IMR-90 (cell line): ENCODE data around the gene CLEC16A. TPM values are rescaled to one million over a fixed set of nuclear protein-coding genes. Genes with fewer than 3 reads are reported as not detected.

Experiments
- ATAC-seq: fragments of 200-7000 bp; cut with Tn5 transposase; 2 replicates; pipeline ENCODE4 v1.9.1; 2020; ENCODE audit warnings: low read depth, mild to moderate bottlenecking, moderate library complexity
- BruUV-seq: library from RNA; stranded (reverse); fragments of 400-500 nt; replicated peaks from 2 replicates; lab custom pipeline; 2021; lab: Mats Ljungman, UMichigan
- CTCF ChIA-PET: fragments of 300-600 bp; formaldehyde crosslinking; extraction: SDS; loops from one replicate; lab custom pipeline; 2021; ENCODE audit warnings: antibody characterized with exemption; lab: Yijun Ruan, JAX
- POLR2A ChIA-PET: fragments of 300-600 bp; sonication (Branson Sonifier 250); formaldehyde crosslinking; loops from one replicate; lab custom pipeline; 2022; ENCODE audit warnings: antibody characterized with exemption; ENCODE audit not compliant: unreplicated experiment; lab: Charles Lee
- DNase-seq: peaks from one replicate; pipeline ENCODE4 v3.0.0; 2013
- H2AFZ ChIP-seq: replicated peaks from 2 replicates; pipeline ENCODE3; 2013; ENCODE audit warnings: low read length, mild to moderate bottlenecking; ENCODE audit not compliant: poor library complexity
- H2AK5ac ChIP-seq: 2 replicates; pipeline ENCODE4 v1.6.1; 2013; ENCODE audit warnings: low read depth, low read length, inconsistent platforms
- H2AK9ac ChIP-seq: replicated peaks from 2 replicates; pipeline ENCODE3; 2013; ENCODE audit warnings: mild to moderate bottlenecking, low read depth, low read length, moderate library complexity; ENCODE audit not compliant: poor library complexity
- H2BK120ac ChIP-seq: 2 replicates; pipeline ENCODE4 v1.6.1; 2013; ENCODE audit warnings: low read depth, low read length, inconsistent platforms
- H2BK15ac ChIP-seq: 3 replicates; pipeline ENCODE4 v1.6.1; 2013; ENCODE audit warnings: low read depth, low read length, inconsistent platforms
- H2BK20ac ChIP-seq: 2 replicates; pipeline ENCODE4 v1.6.1; 2013; ENCODE audit warnings: low read depth, mild to moderate bottlenecking, inconsistent platforms, low read length, moderate library complexity
- H2BK5ac ChIP-seq: 2 replicates; pipeline ENCODE4 v1.6.1; 2013; ENCODE audit warnings: mild to moderate bottlenecking, low read depth, low read length, inconsistent platforms; ENCODE audit not compliant: poor library complexity, severe bottlenecking
- H3K14ac ChIP-seq: replicated peaks from 2 replicates; pipeline ENCODE4 v1.6.1; 2013; ENCODE audit warnings: low read depth, low read length, inconsistent platforms
- H3K18ac ChIP-seq: 2 replicates; pipeline ENCODE4 v1.6.1; 2013; ENCODE audit warnings: low read depth, low read length, control low read depth
- H3K23ac ChIP-seq: 2 replicates; pipeline ENCODE4 v1.6.1; 2013; ENCODE audit warnings: low read depth, low read length, inconsistent platforms
- H3K27ac ChIP-seq: 2 replicates; pipeline ENCODE4 v1.5.1; 2013; ENCODE audit warnings: mild to moderate bottlenecking, control low read depth, low read length; ENCODE audit not compliant: insufficient read depth
- H3K27me3 ChIP-seq: 2 replicates; pipeline ENCODE4 v1.6.1; 2013; ENCODE audit warnings: low read length; ENCODE audit not compliant: control insufficient read depth, insufficient read depth
- H3K36me3 ChIP-seq: 2 replicates; pipeline ENCODE4 v1.6.1; 2013; ENCODE audit warnings: low read length, mixed read lengths; ENCODE audit not compliant: control insufficient read depth, insufficient read depth
- H3K4ac ChIP-seq: 2 replicates; pipeline ENCODE4 v1.6.1; 2013; ENCODE audit warnings: low read depth, low read length, inconsistent platforms
- H3K4me1 ChIP-seq: 2 replicates; pipeline ENCODE4 v1.6.1; 2013; ENCODE audit warnings: low read length, mixed read lengths; ENCODE audit not compliant: control insufficient read depth, insufficient read depth
- H3K4me2 ChIP-seq: 2 replicates; pipeline ENCODE4 v1.6.1; 2013; ENCODE audit warnings: low read depth, mild to moderate bottlenecking, control low read depth, low read length, moderate library complexity
- H3K4me3 ChIP-seq: 2 replicates; pipeline ENCODE4 v1.5.1; 2013; ENCODE audit warnings: low read depth, mild to moderate bottlenecking, control low read depth, low read length, moderate library complexity; ENCODE audit not compliant: insufficient read depth
- H3K56ac ChIP-seq: 2 replicates; pipeline ENCODE4 v1.6.1; 2013; ENCODE audit warnings: low read length, inconsistent platforms; ENCODE audit not compliant: insufficient read depth; ENCODE audit errors: extremely low read depth
- H3K79me1 ChIP-seq, 2 experiments: 2 replicates each; pipeline ENCODE4 v1.6.1; 2013; ENCODE audit warnings: low read length in 2 of 2, inconsistent platforms in 1 of 2, low read depth in 1 of 2
- H3K9ac ChIP-seq: 2 replicates; pipeline ENCODE4 v1.6.1; 2013; ENCODE audit warnings: low read depth, low read length, control low read depth
- H3K9me1 ChIP-seq: 2 replicates; pipeline ENCODE4 v1.6.1; 2013; ENCODE audit warnings: low read length, inconsistent platforms; ENCODE audit not compliant: insufficient read depth
- H3K9me3 ChIP-seq: 2 replicates; pipeline ENCODE4 v1.6.1; 2013; ENCODE audit warnings: low read length; ENCODE audit not compliant: control insufficient read depth, insufficient read depth
- H4K20me1 ChIP-seq: 2 replicates; pipeline ENCODE4 v1.6.1; 2013; ENCODE audit warnings: low read length, inconsistent platforms; ENCODE audit not compliant: insufficient read depth
- H4K5ac ChIP-seq: 2 replicates; pipeline ENCODE4 v1.6.1; 2013; ENCODE audit warnings: mild to moderate bottlenecking, low read depth, low read length, control low read depth
- H4K8ac ChIP-seq, 2 experiments: 2 replicates each; pipeline ENCODE4 v1.6.1; 2013; ENCODE audit warnings: low read depth in 2 of 2, low read length in 2 of 2, control low read depth in 1 of 2, inconsistent platforms in 1 of 2
- H4K91ac ChIP-seq: 2 replicates; pipeline ENCODE4 v1.6.1; 2013; ENCODE audit warnings: low read depth, low read length, inconsistent platforms; ENCODE audit not compliant: insufficient read depth
- BHLHE40 ChIP-seq: fragments of 150-350 bp; IDR thresholded peaks from 2 replicates; pipeline ENCODE4 v1.6.1; 2016; ENCODE audit warnings: mild to moderate bottlenecking, low read depth, low read length
- CEBPB ChIP-seq: IDR thresholded peaks from 2 replicates; pipeline ENCODE4 v1.6.1; 2012; ENCODE audit warnings: low read depth, low read length, improper control_type of control experiment
- CHD1 ChIP-seq: IDR thresholded peaks from 2 replicates; pipeline ENCODE4 v1.6.1; 2012; ENCODE audit warnings: low read depth, low read length, improper control_type of control experiment
- FOS ChIP-seq: fragments of 150-350 bp; IDR thresholded peaks from 2 replicates; pipeline ENCODE4 v1.6.1; 2016; ENCODE audit warnings: low read depth, low read length
- MAFK ChIP-seq: IDR thresholded peaks from 2 replicates; pipeline ENCODE4 v1.6.1; 2012; ENCODE audit warnings: low read depth, low read length, improper control_type of control experiment
- MXI1 ChIP-seq: IDR thresholded peaks from 2 replicates; pipeline ENCODE4 v1.6.1; 2012; ENCODE audit warnings: low read depth, mild to moderate bottlenecking, low read length, moderate library complexity, borderline replicate concordance
- NFE2L2 ChIP-seq: fragments of 150-350 bp; IDR thresholded peaks from 2 replicates; pipeline ENCODE4 v1.6.1; 2016; ENCODE audit warnings: low read depth, mild to moderate bottlenecking, low read length
- POLR2A ChIP-seq: IDR thresholded peaks from 2 replicates; pipeline ENCODE4 v1.6.1; 2012; ENCODE audit warnings: mild to moderate bottlenecking, low read depth, low read length
- RAD21 ChIP-seq: IDR thresholded peaks from 2 replicates; pipeline ENCODE4 v1.6.1; 2012; ENCODE audit warnings: low read length, improper control_type of control experiment
- RCOR1 ChIP-seq: IDR thresholded peaks from 2 replicates; pipeline ENCODE4 v1.6.1; 2012; ENCODE audit warnings: mild to moderate bottlenecking, low read length, improper control_type of control experiment; ENCODE audit not compliant: insufficient replicate concordance
- SMC3 ChIP-seq: fragments of 150-350 bp; IDR thresholded peaks from 2 replicates; pipeline ENCODE4 v1.6.1; 2016; ENCODE audit warnings: low read depth, mild to moderate bottlenecking, antibody characterized with exemption, low read length, moderate library complexity
- dilution Hi-C: fragments of 300-500 bp; cut with HindIII; formaldehyde crosslinking; loops from one replicate; pipeline ENCODE4 v1.14.3; 2018; ENCODE audit warnings: low sequenced_read_pairs; ENCODE audit not compliant: unreplicated experiment
- in situ Hi-C: fragments of 300-500 bp; cut with MboI; formaldehyde crosslinking; loops from 3 replicates; pipeline ENCODE4 v1.14.3; 2019; ENCODE audit warnings: low sequenced_read_pairs, inconsistent platforms, mixed read lengths
- intact Hi-C: fragments of 100-400 bp; cut with micrococcal nuclease; formaldehyde crosslinking; loops from 2 replicates; pipeline ENCODE4 v1.10.0; 2022
- polyA plus RNA-seq, 3 experiments: library from polyadenylated mRNA; depleted of rRNA; stranded (reverse); fragments of >200 nt; gene quantifications; 2 replicates each; pipeline ENCODE4 v1.2.3, GENCODE V29; 2012; ENCODE audit warnings: low replicate concordance in 1 of 3
- total RNA-seq: library from RNA; depleted of rRNA; stranded (reverse); fragments of >200 nt; gene quantifications from 2 replicates; pipeline ENCODE4 v1.2.3, GENCODE V29; 2012
- TF ChIP-seq, protein P1 (sequence below): fragments of 150-350 bp; IDR thresholded peaks from 2 replicates; pipeline ENCODE4 v1.6.1; 2017; ENCODE audit warnings: mild to moderate bottlenecking, antibody characterized with exemption, low read length, low read depth
- TF ChIP-seq, protein P2 (sequence below): conservative IDR thresholded peaks from 2 replicates; pipeline ENCODE4 v1.5.1; 2012; ENCODE audit warnings: mild to moderate bottlenecking, low read depth, low read length, improper control_type of control experiment
- TF ChIP-seq, protein P3 (sequence below): fragments of 150-350 bp; IDR thresholded peaks from 2 replicates; pipeline ENCODE4 v1.6.1; 2016; ENCODE audit warnings: low read depth, mild to moderate bottlenecking, low read length, moderate library complexity, borderline replicate concordance

The CLEC16A gene
- total and polyA plus RNA-seq, 2 of the 4 experiments (the other 2 are of a cell fraction), result 15.9 to 16.5 TPM

DNA sequence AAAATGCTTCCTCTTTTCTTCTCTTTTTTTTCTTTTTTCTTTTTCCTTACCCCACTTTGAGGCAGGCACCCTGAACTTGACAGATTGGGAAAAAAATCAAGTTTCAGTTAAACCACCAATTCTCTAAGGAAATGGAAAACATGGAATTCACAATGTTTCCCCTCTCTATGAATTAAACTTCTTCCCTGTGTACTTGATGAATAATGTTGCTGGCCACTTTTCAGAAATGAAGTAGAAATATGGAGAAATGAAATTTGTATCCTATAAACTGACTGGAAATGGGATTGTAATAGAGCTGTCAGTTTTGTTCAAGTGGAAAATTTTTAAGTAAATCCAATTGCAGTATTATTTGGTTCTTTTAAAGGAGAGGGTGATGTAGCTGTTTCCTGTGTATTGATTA, 129.8 kb downstream of the CLEC16A start:
- DNase-seq (no peak), ATAC-seq (no peak)
- Histone ChIP-seq H3K9ac (no peak overlapping the region), H3K9me3 (no peaks in the 10 kb centered on the region), H4K5ac (no peak overlapping the region), H3K27ac (no peak overlapping the region), H2AK5ac (no peak overlapping the region), H2BK5ac (no peak overlapping the region), H3K4me2 (no peak overlapping the region), H2BK20ac (no peak overlapping the region), H4K8ac (no peak overlapping the region), H3K4me1 (peaks cover 27% of the 10 kb centered on the region), H3K79me1 (peaks cover 0 to 12% of the 10 kb centered on the region in 2 experiments; a peak in 2 of 4 replicates), H3K14ac (no peak overlapping the region), H3K4ac (no peak overlapping the region), H2AK9ac (no peak overlapping the region), H4K91ac (no peak overlapping the region), H3K9me1 (peaks cover 22% of the 10 kb centered on the region), H3K36me3 (peaks cover 5% of the 10 kb centered on the region; the same call in 1 of the 2 replicates), H4K20me1 (no peaks in the 10 kb centered on the region), H3K4me3 (no peak overlapping the region), H3K27me3 (no peaks in the 10 kb centered on the region), H2BK15ac (no peak overlapping the region), H3K56ac (no peak overlapping the region), H2AFZ (no peak overlapping the region), H3K18ac (no peak overlapping the region), H2BK120ac (no peak overlapping the region), H3K23ac (no peak overlapping the region)
- intact Hi-C loops, result no loop called here
- in situ Hi-C loops, result no loop called here
- BruUV-seq, result no TSS peak
- ChIA-PET POLR2A (no interaction called here), CTCF (no interaction called here)
- TF ChIP-seq, protein P1, sequence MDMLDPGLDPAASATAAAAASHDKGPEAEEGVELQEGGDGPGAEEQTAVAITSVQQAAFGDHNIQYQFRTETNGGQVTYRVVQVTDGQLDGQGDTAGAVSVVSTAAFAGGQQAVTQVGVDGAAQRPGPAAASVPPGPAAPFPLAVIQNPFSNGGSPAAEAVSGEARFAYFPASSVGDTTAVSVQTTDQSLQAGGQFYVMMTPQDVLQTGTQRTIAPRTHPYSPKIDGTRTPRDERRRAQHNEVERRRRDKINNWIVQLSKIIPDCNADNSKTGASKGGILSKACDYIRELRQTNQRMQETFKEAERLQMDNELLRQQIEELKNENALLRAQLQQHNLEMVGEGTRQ, result no peak
- TF ChIP-seq FOS (no peak), CHD1 (no peak), RAD21 (no peak), POLR2A (no peak), BHLHE40 (no peak), MAFK (no peak), MXI1 (no peak), RCOR1 (no peak), CEBPB (no peak), SMC3 (no peak), NFE2L2 (no peak)
- TF ChIP-seq, protein P2, sequence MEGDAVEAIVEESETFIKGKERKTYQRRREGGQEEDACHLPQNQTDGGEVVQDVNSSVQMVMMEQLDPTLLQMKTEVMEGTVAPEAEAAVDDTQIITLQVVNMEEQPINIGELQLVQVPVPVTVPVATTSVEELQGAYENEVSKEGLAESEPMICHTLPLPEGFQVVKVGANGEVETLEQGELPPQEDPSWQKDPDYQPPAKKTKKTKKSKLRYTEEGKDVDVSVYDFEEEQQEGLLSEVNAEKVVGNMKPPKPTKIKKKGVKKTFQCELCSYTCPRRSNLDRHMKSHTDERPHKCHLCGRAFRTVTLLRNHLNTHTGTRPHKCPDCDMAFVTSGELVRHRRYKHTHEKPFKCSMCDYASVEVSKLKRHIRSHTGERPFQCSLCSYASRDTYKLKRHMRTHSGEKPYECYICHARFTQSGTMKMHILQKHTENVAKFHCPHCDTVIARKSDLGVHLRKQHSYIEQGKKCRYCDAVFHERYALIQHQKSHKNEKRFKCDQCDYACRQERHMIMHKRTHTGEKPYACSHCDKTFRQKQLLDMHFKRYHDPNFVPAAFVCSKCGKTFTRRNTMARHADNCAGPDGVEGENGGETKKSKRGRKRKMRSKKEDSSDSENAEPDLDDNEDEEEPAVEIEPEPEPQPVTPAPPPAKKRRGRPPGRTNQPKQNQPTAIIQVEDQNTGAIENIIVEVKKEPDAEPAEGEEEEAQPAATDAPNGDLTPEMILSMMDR, result no peak
- TF ChIP-seq, protein P3, sequence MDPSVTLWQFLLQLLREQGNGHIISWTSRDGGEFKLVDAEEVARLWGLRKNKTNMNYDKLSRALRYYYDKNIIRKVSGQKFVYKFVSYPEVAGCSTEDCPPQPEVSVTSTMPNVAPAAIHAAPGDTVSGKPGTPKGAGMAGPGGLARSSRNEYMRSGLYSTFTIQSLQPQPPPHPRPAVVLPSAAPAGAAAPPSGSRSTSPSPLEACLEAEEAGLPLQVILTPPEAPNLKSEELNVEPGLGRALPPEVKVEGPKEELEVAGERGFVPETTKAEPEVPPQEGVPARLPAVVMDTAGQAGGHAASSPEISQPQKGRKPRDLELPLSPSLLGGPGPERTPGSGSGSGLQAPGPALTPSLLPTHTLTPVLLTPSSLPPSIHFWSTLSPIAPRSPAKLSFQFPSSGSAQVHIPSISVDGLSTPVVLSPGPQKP, result no peak
- dilution Hi-C loops, result no loop called here
